NOMO-1 treated with DMSO at 0.1 percent for 48 hours (cell line): ENCODE results near the gene SERPINA12.

ENCODE experiments used
- DNase-seq: peaks from one replicate; lab custom pipeline; 2025; ENCODE audit not compliant: unreplicated experiment; lab: John Stamatoyannopoulos, UW

SERPINA12 gene

GRCh38 chr14:94441531-94442205 lies 67.6 kb downstream of the SERPINA12 start:
- no peak for DNase-seq

GRCh38 chr14:94441130-94441529 lies 68.1 kb downstream of the SERPINA12 start:
- no peak for DNase-seq

- no peak for DNase-seq
Observed at GRCh38 chr14:94439453-94440057, 69.7 kb downstream of the SERPINA12 start.
